Measurements from ENCODE around the gene TRAIP.
"Not testable (repeated sequence)": the region's sequence is repeated elsewhere in the genome, so short reads cannot be mapped to it uniquely, and the experiment has no call there.

Gene TRAIP, protein sequence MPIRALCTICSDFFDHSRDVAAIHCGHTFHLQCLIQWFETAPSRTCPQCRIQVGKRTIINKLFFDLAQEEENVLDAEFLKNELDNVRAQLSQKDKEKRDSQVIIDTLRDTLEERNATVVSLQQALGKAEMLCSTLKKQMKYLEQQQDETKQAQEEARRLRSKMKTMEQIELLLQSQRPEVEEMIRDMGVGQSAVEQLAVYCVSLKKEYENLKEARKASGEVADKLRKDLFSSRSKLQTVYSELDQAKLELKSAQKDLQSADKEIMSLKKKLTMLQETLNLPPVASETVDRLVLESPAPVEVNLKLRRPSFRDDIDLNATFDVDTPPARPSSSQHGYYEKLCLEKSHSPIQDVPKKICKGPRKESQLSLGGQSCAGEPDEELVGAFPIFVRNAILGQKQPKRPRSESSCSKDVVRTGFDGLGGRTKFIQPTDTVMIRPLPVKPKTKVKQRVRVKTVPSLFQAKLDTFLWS

GRCh38 chr3:49856181-49857005 is at the start of gene TRAIP:
Gene TRAIP, minus strand, starts transcription at chr3:49856564. Its CDS starts 111 bp downstream, at chr3:49856453.
- TF ChIP-seq L3MBTL2 (conservative IDR thresholded peaks at IDR 0.05) (peak; percentile 95), ZNF384 (IDR thresholded peaks at IDR 0.05) (no peak), ELF4 (IDR thresholded peaks at IDR 0.05) (peak; percentile 71)
- ChIA-PET POLR2A (interaction anchor here (0.7 to 4.7 kb wide), 6 partner anchors 11 to 136 kb away, joined by 3 to 41 read pairs (median 4); partner anchors contain the start of gene CAMKV), CTCF (interaction anchor here (0.5 to 1.3 kb wide), 3 partner anchors 17 to 167 kb away, joined by 3 to 8 read pairs (median 3); no protein-coding TSS in a partner anchor)
- DNase-seq (ENCODE audit: extremely low spot score), result peak; percentile 99

DNA sequence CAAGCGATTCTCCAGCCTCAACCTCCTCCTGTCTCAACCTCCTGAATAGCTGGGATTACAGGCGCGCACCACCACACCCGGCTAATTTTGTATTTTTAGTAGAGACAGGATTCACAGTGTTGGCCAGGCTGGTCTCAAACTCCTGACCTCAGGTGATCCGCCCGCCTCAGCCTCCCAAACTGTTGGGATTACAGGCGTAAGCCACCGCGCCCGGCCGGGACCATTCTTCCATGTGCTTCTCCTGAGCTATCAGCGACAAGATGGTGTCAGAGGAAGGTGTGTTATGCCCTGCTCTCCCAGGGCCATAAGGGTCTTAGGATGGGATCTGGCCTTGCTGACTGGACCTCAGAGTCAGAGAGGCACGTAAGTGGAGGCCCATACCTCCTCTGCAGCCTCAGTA is 48.1 kb upstream of the TRAIP start:
- POLR2A ChIA-PET, result interaction anchor here (1.0 kb wide), 1 partner anchor 10 kb away, joined by 3 read pairs; no protein-coding TSS in a partner anchor
- DNase-seq (ENCODE audit: extremely low spot score), result not testable (repeated sequence)
- CTCF ChIA-PET, result interaction anchor here (1.2 kb wide), 1 partner anchor 27 kb away, joined by 3 read pairs; no protein-coding TSS in a partner anchor

DNA sequence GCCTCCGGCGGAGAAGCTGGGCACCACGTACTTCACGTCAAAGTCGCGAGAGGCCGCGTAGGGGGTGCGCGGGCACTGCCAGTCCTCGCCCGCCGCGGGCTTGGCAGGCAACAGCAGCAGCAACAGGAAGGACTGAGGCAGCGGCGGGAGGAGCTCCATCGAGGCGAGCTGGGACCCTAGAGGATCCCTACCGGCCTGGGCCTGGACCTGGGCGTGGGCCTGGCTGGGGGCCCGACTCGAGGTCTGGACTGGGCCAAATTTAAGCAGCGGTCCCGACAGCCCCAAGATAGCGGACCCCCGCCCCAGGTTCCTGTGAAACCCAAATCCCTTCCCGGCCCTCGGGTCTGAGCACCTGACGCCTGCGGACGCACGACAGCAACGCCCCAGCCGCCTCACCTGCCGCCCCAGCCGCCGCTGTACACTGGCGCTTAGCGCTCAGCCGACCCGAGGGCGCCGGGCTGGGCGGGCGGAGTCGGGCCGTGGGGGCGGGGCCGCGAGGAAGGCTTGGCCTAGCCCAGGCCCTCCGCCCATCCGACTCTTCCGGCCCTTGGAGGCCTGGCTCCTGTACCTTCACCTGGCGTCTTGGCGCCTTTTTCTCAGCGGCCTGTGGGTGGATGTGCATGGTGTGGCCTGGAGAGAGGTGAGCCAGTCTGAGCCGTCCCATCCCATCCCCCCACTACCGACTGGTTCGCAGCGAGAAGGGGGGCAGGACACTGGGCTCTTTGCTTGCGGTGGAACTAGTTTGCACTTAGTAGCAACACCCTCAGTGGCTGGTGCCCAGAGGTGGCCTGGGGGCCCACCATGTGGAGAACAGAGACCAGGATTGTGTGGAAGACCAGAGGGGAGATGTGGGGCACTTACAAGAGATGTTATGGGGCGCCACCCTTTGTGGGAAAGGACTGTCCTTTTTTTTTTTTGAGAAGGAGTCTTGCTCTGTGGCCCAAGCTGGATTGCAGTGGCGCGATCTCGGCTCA is 47.4 kb upstream of the TRAIP start, which contains the start of gene MST1R:
Gene MST1R, minus strand, starts transcription at position 423 of the 974 bp plus-strand sequence. Its CDS starts 264 bp downstream, at position 159.
- ChIA-PET CTCF (no interaction called here), POLR2A (interaction anchor here (1.0 kb wide), 2 partner anchors 11 to 26 kb away, joined by 3 read pairs; partner anchors contain the start of gene MON1A)

GRCh38 chr3:49902511-49903345 is 46.4 kb upstream of the TRAIP start:
- CTCF ChIA-PET, result no interaction called here
- POLR2A ChIA-PET, result interaction anchor here (1.0 to 1.1 kb wide), 3 partner anchors 27 to 37 kb away, joined by 3 to 7 read pairs (median 3); partner anchors contain the start of genes MON1A and RBM6

More for the DNA sequence above, 47.4 kb upstream of the TRAIP start, which contains the start of gene MST1R:
- TF ChIP-seq FOXM1 (IDR thresholded peaks at IDR 0.05; ENCODE audit: borderline replicate concordance), result no peak
- TF ChIP-seq ELF4 (IDR thresholded peaks at IDR 0.05), result no peak
- TF ChIP-seq FOXA1 (IDR thresholded peaks at IDR 0.05), result no peak
- no peak for TF ChIP-seq SUZ12 (IDR thresholded peaks at IDR 0.05)
- DNase-seq (ENCODE audit: extremely low spot score), result peak; percentile 59

DNA sequence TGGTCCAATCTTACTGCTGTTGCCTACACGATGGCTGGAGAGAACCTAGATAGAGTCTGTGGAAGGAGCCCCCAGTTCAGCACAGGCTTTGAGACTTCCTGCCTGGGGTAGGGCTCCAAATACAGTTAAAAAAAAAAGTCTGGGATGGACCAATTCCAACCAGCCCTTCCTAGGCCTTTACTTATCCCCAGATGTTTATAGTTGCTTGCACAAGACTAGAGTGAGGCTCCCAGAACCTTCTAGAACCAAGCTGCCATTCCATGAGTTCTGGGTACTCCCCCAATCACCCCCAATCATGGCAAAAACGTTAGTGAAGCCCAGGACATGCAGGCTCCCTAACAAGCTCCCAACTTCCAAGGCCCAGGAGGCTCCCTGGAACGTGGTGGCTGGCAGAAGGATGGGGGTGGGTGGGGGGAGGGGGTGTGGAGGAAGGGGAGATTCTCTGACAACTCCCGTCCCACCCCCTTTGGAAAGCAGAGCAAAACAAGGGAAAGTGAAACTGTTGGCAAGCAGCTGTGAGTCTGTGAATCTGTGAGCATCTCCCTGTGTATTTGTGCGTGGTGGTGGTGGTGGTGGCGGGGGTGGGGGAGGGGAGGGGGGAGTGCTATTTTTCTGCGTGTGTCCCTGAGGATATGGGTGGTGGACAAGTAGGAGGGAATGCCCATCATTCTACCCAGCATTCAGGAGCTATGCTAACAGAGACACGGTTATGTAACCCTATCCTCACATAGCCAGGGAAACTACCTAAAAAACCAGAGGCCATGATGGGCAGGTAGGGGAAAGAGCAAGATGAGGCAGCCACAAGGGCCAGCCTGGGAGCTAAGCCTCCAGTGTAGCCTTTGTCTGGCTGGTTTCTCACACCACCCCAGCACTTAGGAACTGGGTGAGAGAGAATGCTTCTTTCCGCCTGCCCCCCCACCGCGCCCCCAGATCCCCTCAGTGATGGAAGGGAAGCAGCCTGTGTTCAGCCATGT is 45.3 kb upstream of the TRAIP start:
- TF ChIP-seq ELF4 (IDR thresholded peaks at IDR 0.05) (no peak), FOXA1 (IDR thresholded peaks at IDR 0.05) (no peak), LEF1 (IDR thresholded peaks at IDR 0.05; ENCODE audit: borderline replicate concordance) (no peak), TARDBP (IDR thresholded peaks at IDR 0.05) (no peak), HDGF (IDR thresholded peaks at IDR 0.05; ENCODE audit: borderline replicate concordance) (no peak), CTBP1 (IDR thresholded peaks at IDR 0.05; ENCODE audit: borderline replicate concordance) (no peak), FOXK2 (IDR thresholded peaks at IDR 0.05) (no peak), SP1 (IDR thresholded peaks at IDR 0.05) (no peak), NFRKB (IDR thresholded peaks at IDR 0.05) (no peak), ZNF384 (IDR thresholded peaks at IDR 0.05) (no peak), FOXM1 (IDR thresholded peaks at IDR 0.05; ENCODE audit: borderline replicate concordance) (no peak)
- TF ChIP-seq, protein P1, sequence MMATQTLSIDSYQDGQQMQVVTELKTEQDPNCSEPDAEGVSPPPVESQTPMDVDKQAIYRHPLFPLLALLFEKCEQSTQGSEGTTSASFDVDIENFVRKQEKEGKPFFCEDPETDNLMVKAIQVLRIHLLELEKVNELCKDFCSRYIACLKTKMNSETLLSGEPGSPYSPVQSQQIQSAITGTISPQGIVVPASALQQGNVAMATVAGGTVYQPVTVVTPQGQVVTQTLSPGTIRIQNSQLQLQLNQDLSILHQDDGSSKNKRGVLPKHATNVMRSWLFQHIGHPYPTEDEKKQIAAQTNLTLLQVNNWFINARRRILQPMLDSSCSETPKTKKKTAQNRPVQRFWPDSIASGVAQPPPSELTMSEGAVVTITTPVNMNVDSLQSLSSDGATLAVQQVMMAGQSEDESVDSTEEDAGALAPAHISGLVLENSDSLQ (IDR thresholded peaks at IDR 0.05), result no peak
- POLR2A ChIA-PET, result interaction anchor here (1.0 to 1.1 kb wide), 2 partner anchors 28 to 38 kb away, joined by 3 to 7 read pairs; partner anchors contain the start of genes MON1A and RBM6
- no peak for DNase-seq (ENCODE audit: extremely low spot score)
- CTCF ChIA-PET, result no interaction called here

More at GRCh38 chr3:49902511-49903345, 46.4 kb upstream of the TRAIP start:
- TF ChIP-seq L3MBTL2 (conservative IDR thresholded peaks at IDR 0.05), result no peak
- TF ChIP-seq HDGF (IDR thresholded peaks at IDR 0.05; ENCODE audit: borderline replicate concordance), result no peak
- TF ChIP-seq BHLHE40 (IDR thresholded peaks at IDR 0.05; ENCODE audit: borderline replicate concordance), result no peak
- TF ChIP-seq SP1 (IDR thresholded peaks at IDR 0.05), result no peak
- no peak for TF ChIP-seq FOXA1 (IDR thresholded peaks at IDR 0.05)
- TF ChIP-seq FOXK2 (IDR thresholded peaks at IDR 0.05), result no peak
- no peak for TF ChIP-seq CTBP1 (IDR thresholded peaks at IDR 0.05; ENCODE audit: borderline replicate concordance)
- TF ChIP-seq, protein P1 (IDR thresholded peaks at IDR 0.05), result no peak
- TF ChIP-seq LEF1 (IDR thresholded peaks at IDR 0.05; ENCODE audit: borderline replicate concordance), result no peak
- TF ChIP-seq SUZ12 (IDR thresholded peaks at IDR 0.05), result no peak
- no peak for TF ChIP-seq ZNF384 (IDR thresholded peaks at IDR 0.05)
- no peak for TF ChIP-seq NFRKB (IDR thresholded peaks at IDR 0.05)
- TF ChIP-seq FOXM1 (IDR thresholded peaks at IDR 0.05; ENCODE audit: borderline replicate concordance), result no peak
- no peak for TF ChIP-seq ELF4 (IDR thresholded peaks at IDR 0.05)
- no peak for TF ChIP-seq ARNT (IDR thresholded peaks at IDR 0.05)
- TF ChIP-seq TARDBP (IDR thresholded peaks at IDR 0.05), result no peak
- DNase-seq (ENCODE audit: extremely low spot score), result no peak
